DND-41 (cell line): Measurements from ENCODE around the gene NEGR1.

Experiments used
- ATAC-seq: fragments of 200-7000 bp; cut with Tn5 transposase; 3 replicates; pipeline ENCODE4 v1.9.1; 2021; ENCODE audit warnings: low read depth; ENCODE audit not compliant: insufficient read depth
- DNase-seq: peaks from one replicate; pipeline ENCODE4 v3.0.0-alpha.2; 2020
- H2AFZ ChIP-seq: 2 replicates; pipeline ENCODE4 v1.6.0; 2012; ENCODE audit warnings: low read depth, low read length
- H3K27ac ChIP-seq: 2 replicates; pipeline ENCODE4 v1.5.1; 2012; ENCODE audit warnings: low read length, inconsistent platforms
- H3K27me3 ChIP-seq: fragments of 200-600 bp; sonication (generic); 2 replicates; pipeline ENCODE4 v1.6.0; 2012; ENCODE audit warnings: low read length, mild to moderate bottlenecking, inconsistent platforms; ENCODE audit not compliant: insufficient read depth, poor library complexity
- H3K36me3 ChIP-seq: 2 replicates; pipeline ENCODE4 v1.5.1; 2012; ENCODE audit warnings: low read length, inconsistent platforms; ENCODE audit not compliant: insufficient read depth
- H3K4me1 ChIP-seq: 2 replicates; pipeline ENCODE4 v1.5.1; 2012; ENCODE audit warnings: mild to moderate bottlenecking, low read length; ENCODE audit not compliant: insufficient read depth
- H3K4me2 ChIP-seq: 2 replicates; pipeline ENCODE4 v1.6.0; 2012; ENCODE audit warnings: mild to moderate bottlenecking, moderate library complexity, low read length, inconsistent platforms; ENCODE audit not compliant: insufficient read depth
- H3K4me3 ChIP-seq, 2 experiments: fragments of 200-600 bp in 1 of 2; shearing (Covaris generic) in 1 of 2; 2 replicates each; pipeline ENCODE4 v1.5.1; 2012 to 2016; ENCODE audit warnings: inconsistent platforms in 2 of 2, low read length in 2 of 2, mild to moderate bottlenecking in 2 of 2, low read depth in 1 of 2, moderate library complexity in 1 of 2
- H3K79me2 ChIP-seq: 2 replicates; pipeline ENCODE4 v1.6.0; 2012; ENCODE audit warnings: low read length, inconsistent platforms; ENCODE audit not compliant: insufficient read depth
- H3K9ac ChIP-seq: 2 replicates; pipeline ENCODE4 v1.6.0; 2012; ENCODE audit warnings: low read depth, mild to moderate bottlenecking, inconsistent platforms, low read length, moderate library complexity
- H3K9me3 ChIP-seq: 2 replicates; pipeline ENCODE4 v1.5.1; 2012; ENCODE audit warnings: low read length, moderate library complexity, mild to moderate bottlenecking, inconsistent platforms; ENCODE audit not compliant: insufficient read depth, severe bottlenecking
- H4K20me1 ChIP-seq: 2 replicates; pipeline ENCODE4 v1.6.0; 2012; ENCODE audit warnings: low read length; ENCODE audit not compliant: insufficient read depth
- CTCF ChIP-seq: IDR thresholded peaks from 2 replicates; pipeline ENCODE4 v1.5.1; 2012; ENCODE audit warnings: borderline replicate concordance, low read length, moderate library complexity, mild to moderate bottlenecking; ENCODE audit not compliant: poor library complexity, severe bottlenecking; ENCODE audit errors: extremely low read depth
- EZH2 ChIP-seq: IDR thresholded peaks from 3 replicates; pipeline ENCODE4 v1.6.1; 2012; ENCODE audit warnings: borderline replicate concordance, low read depth, mild to moderate bottlenecking, moderate library complexity, low read length, inconsistent platforms; ENCODE audit not compliant: severe bottlenecking

NEGR1 gene

GRCh38 chr1:71587961-71588360, 694.4 kb downstream of the NEGR1 start:
- peak; percentile 30 for DNase-seq
- no peaks in the 10 kb centered on the region for H3K27me3 ChIP-seq
- no peak overlapping the region for H3K4me2 ChIP-seq
- no peak overlapping the region for H3K9ac ChIP-seq
- H2AFZ ChIP-seq: no peak overlapping the region
- no peaks in the 10 kb centered on the region for H4K20me1 ChIP-seq
- H3K27ac ChIP-seq: no peak overlapping the region
- H3K36me3 ChIP-seq: no peaks in the 10 kb centered on the region
- no peaks in the 10 kb centered on the region for H3K79me2 ChIP-seq
- TF ChIP-seq CTCF (peak; percentile 59), EZH2 (no peak)
- ATAC-seq: peak; percentile 62; the same call in 2 of the 3 replicates
- no peaks in the 10 kb centered on the region for H3K4me1 ChIP-seq
- no peak overlapping the region for H3K4me3 ChIP-seq
- no peaks in the 10 kb centered on the region for H3K9me3 ChIP-seq

- no peaks in the 10 kb centered on the region for H4K20me1 ChIP-seq
- no peaks in the 10 kb centered on the region for H3K27me3 ChIP-seq
- DNase-seq: no peak
- no peak overlapping the region for H3K4me2 ChIP-seq
- no peak for ATAC-seq
- H3K4me1 ChIP-seq: no peaks in the 10 kb centered on the region
- TF ChIP-seq EZH2: no peak
- no peak for TF ChIP-seq CTCF
- H3K4me3 ChIP-seq: no peak overlapping the region
- no peaks in the 10 kb centered on the region for H3K9me3 ChIP-seq
- H3K9ac ChIP-seq: no peak overlapping the region
- no peak overlapping the region for H3K27ac ChIP-seq
- no peaks in the 10 kb centered on the region for H3K36me3 ChIP-seq
- no peaks in the 10 kb centered on the region for H3K79me2 ChIP-seq
- no peak overlapping the region for H2AFZ ChIP-seq
Measured at GRCh38 chr1:71586030-71586429, 696.3 kb downstream of the NEGR1 start.

GRCh38 chr1:71583756-71584155, 698.6 kb downstream of the NEGR1 start:
- DNase-seq: no peak
- TF ChIP-seq EZH2: no peak
- no peak for TF ChIP-seq CTCF

GRCh38 chr1:71582673-71583072, 699.7 kb downstream of the NEGR1 start:
- Histone ChIP-seq H3K4me2 (no peak overlapping the region), H3K9ac (no peak overlapping the region), H4K20me1 (no peaks in the 10 kb centered on the region), H3K4me3 (no peak overlapping the region), H3K4me1 (no peaks in the 10 kb centered on the region), H2AFZ (no peak overlapping the region), H3K79me2 (no peaks in the 10 kb centered on the region), H3K36me3 (no peaks in the 10 kb centered on the region), H3K27ac (no peak overlapping the region), H3K9me3 (no peaks in the 10 kb centered on the region), H3K27me3 (no peaks in the 10 kb centered on the region)
- DNase-seq (no peak), ATAC-seq (no peak)
- no peak for TF ChIP-seq EZH2
- TF ChIP-seq CTCF: no peak

More at GRCh38 chr1:71583756-71584155, 698.6 kb downstream of the NEGR1 start:
- Histone ChIP-seq H3K4me2 (no peak overlapping the region), H3K36me3 (no peaks in the 10 kb centered on the region), H3K9me3 (no peaks in the 10 kb centered on the region), H3K4me1 (no peaks in the 10 kb centered on the region), H3K27ac (no peak overlapping the region), H3K4me3 (no peak overlapping the region), H3K9ac (no peak overlapping the region), H3K27me3 (no peaks in the 10 kb centered on the region), H3K79me2 (no peaks in the 10 kb centered on the region), H4K20me1 (no peaks in the 10 kb centered on the region), H2AFZ (no peak overlapping the region)
- ATAC-seq: no peak
